WI38 (cell line): ENCODE measurements around the gene LAMC3.

Experiments
- H3K4me3 ChIP-seq: 2 replicates; pipeline ENCODE4 v1.5.1; 2011; ENCODE audit warnings: low read depth, mild to moderate bottlenecking, control low read depth, low read length
- TF ChIP-seq, protein P1 (sequence below): IDR thresholded peaks from 2 replicates; pipeline ENCODE4 v1.5.1; 2012; ENCODE audit warnings: low read depth, mild to moderate bottlenecking, control low read depth, low read length

The LAMC3 gene

DNA sequence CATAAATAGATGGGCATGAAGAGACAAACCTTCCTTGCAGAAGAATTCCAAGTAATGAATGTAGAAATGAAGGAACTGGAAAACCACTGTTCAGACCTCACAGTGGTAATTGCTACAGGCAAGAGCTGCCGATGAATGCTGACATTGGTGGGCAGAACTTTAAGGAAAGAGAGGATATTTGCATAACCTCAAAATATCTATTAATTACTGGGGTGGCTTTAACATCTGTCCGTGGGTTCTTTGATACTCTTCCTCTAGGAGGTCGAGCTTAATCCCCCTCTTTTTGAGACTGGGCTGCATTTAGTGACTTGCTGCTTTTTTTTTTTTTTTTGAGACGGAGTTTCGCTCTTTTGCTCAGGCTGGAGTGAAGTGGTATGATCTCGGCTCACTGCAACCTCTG is 34.7 kb downstream of the LAMC3 start:
- H3K4me3 ChIP-seq: no peak overlapping the region

DNA sequence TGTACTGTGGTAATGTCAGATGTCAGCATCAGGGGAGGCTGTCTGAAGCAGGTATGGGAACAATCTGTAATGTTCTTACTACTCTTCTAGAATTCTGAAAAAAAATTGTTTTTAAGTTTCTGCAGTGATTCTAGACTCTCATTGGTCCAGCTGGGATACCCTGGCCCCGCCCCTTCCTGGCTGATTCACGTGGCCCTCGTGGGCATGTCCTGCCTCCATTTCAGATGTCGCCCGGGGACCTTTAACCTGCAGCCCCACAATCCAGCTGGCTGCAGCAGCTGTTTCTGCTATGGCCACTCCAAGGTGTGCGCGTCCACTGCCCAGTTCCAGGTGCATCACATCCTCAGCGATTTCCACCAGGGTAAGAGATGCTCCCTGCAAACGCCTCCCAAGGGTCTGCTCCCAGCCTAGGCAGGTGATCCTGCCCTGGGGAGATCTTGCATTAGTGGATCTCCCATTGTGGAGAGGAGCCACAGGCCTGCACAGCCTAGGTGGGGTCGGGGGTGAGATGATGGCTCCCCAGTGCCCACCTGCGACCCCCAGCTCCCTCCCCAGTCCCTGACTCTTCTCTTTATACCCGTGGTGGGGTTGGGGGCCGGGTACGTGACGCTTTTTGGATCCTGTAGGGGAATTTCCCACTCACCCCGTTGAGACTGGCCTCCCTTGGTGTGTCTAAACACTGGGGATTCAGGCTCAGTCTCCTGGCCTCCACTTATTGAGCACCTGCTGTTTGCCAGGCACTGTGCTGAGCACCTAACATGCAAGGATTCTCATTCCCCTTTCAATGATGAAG is 36.5 kb downstream of the LAMC3 start:
- H3K4me3 ChIP-seq: no peak overlapping the region

More for the DNA sequence above, 34.7 kb downstream of the LAMC3 start:
- TF ChIP-seq, protein P1, sequence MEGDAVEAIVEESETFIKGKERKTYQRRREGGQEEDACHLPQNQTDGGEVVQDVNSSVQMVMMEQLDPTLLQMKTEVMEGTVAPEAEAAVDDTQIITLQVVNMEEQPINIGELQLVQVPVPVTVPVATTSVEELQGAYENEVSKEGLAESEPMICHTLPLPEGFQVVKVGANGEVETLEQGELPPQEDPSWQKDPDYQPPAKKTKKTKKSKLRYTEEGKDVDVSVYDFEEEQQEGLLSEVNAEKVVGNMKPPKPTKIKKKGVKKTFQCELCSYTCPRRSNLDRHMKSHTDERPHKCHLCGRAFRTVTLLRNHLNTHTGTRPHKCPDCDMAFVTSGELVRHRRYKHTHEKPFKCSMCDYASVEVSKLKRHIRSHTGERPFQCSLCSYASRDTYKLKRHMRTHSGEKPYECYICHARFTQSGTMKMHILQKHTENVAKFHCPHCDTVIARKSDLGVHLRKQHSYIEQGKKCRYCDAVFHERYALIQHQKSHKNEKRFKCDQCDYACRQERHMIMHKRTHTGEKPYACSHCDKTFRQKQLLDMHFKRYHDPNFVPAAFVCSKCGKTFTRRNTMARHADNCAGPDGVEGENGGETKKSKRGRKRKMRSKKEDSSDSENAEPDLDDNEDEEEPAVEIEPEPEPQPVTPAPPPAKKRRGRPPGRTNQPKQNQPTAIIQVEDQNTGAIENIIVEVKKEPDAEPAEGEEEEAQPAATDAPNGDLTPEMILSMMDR: no peak

DNA sequence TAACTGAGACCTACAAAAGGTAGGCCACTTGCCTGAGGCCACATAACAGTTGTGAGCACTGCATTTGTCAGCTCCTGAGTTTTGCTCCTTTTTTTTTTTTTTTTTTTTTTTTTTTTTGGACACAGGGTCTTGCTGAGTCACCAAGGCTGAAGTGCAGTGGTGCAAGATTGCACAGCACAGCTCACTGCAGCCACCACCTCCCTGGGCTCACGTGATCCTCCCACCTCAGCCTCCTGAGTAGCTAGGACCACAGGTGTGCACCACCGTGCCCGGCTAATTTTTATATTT is 37.1 kb downstream of the LAMC3 start:
- H3K4me3 ChIP-seq: no peak overlapping the region
- TF ChIP-seq, protein P1: no peak

More for the DNA sequence above, 36.5 kb downstream of the LAMC3 start:
- TF ChIP-seq, protein P1: no peak

DNA sequence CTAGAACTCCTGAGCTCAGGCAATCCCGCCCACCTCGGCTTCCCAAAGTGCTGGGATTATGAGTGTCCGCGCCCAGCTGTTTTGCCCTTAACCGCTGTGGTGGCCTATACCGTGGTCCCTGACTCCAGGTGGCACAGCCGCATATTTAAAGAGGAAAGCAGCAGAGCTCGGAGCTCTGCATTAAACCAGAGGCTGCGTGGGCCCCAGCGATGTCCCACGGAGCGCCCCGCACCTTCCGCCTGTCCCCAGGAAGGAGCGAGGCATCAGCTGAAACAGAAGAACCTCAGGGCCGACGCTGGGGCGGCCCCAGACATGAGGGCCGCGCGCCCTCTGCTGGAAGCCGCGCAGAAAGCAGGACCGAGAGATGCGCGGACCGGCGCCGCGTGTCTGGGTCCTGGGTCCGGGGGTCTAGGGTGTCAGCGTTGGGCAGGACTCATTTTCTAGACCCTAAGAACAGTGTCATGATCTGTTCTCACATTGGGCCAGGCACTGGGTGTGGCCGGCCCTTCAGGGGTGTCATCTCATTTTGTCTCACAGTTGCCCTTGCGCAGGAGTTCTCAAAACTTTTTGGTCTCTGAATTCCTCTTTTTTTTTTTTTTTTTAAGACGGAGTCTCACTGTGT is 37.7 kb downstream of the LAMC3 start:
- H3K4me3 ChIP-seq: no peak overlapping the region
- TF ChIP-seq, protein P1: peak; percentile 96

DNA sequence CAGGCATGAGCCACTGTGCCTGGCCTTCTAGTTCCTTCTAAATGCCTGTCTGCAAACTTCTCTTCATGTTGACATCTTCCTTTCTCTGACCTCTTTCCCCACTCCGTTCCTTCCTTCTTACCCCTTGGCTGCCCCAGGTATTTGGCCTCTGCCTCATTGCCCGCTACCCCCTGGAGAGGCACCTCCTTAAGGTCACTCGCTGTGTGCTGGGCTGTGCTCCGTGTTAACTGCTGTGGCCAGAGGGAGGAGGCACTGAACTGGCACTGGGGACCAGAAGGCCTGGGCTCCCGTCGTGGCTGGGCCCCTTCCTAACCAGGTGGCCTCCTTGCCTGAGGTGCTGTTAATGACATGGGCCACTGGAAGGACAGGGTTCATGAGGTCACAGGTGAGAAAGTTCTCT is 39.4 kb downstream of the LAMC3 start:
- TF ChIP-seq, protein P1: no peak
- no peak overlapping the region for H3K4me3 ChIP-seq

DNA sequence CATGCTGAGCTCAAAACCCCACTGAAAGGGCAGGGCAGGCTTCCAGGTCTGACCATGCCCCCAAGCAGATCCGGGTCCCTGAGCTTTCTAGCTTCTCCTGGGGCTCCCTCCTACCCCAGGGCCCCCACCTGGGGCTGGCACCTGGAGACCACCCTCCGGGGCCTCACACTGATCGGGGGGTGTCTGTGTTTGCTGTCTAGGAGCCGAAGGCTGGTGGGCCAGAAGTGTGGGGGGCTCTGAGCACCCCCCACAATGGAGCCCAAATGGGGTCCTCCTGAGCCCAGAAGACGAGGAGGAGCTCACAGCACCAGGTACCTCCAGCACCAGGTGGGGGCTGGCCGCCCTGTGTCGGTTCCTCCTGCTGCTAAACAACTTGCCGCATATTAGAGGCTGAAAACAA is 39.8 kb downstream of the LAMC3 start:
- no peak overlapping the region for H3K4me3 ChIP-seq
- TF ChIP-seq, protein P1: no peak

DNA sequence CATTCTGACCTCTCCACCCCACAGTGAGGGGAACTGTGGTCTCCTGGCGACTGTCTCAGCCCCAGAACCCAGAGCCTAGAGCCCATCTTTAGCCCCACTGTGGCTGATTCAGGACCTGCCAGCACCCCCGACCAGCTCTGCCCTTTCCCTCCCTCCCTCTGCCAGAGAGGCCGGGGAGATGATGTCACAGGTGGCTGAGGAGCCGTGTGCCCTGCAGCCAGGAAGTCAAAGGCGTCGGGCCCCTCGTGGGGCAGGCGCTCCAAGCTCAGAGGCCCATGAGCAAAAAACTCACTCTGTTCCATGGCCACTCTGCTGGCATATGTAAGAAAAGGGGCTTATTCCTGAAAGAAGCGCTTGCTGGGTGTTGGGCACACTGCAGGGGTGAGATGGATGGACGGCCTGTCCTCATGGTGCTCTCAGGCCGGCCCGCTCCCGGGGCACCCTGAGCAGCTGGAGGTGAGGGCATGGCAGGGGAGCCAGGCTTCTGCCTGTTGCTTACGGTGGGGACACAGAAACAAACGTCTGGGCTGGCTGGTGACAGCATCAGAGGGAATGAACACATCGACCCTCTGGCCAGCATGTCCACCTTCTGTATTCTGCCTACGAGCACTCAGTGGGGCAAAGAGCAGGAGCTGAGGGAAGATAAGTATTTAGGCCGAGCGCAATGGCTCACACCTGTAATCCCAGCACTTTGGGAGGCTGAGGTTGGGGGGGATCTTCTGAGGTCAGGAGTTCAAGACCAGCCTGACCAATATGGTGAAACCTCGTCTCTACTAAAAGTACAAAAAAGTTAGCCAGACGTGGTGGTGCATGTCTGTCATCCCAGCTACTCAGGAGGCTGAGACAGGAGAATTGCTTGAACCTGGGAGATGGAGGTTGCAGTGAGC is 41.1 kb downstream of the LAMC3 start:
- TF ChIP-seq, protein P1: no peak
- no peak overlapping the region for H3K4me3 ChIP-seq
